Caco-2 (cell line): ENCODE data around the gene IL1B. TPM values are rescaled to one million over a fixed set of nuclear protein-coding genes. Genes with fewer than 3 reads are reported as not detected.

Experiments
- BruUV-seq: library from RNA; stranded (reverse); fragments of 400-500 nt; replicated peaks from 2 replicates; lab custom pipeline; 2021; lab: Mats Ljungman, UMichigan
- CTCF ChIA-PET: fragments of 300-600 bp; sonication (Branson Sonifier 250); formaldehyde crosslinking; loops from one replicate; lab custom pipeline; 2022; ENCODE audit warnings: antibody characterized with exemption; lab: Charles Lee
- POLR2A ChIA-PET: fragments of 300-600 bp; sonication (Branson Sonifier 250); formaldehyde crosslinking; loops from one replicate; lab custom pipeline; 2022; ENCODE audit warnings: antibody characterized with exemption; lab: Charles Lee
- DNase-seq, 2 experiments: peaks; one replicate each; pipeline versions ENCODE4 v3.0.0 to v3.0.0-alpha.2; 2020 to 2022
- H3K27me3 ChIP-seq: replicated peaks from 2 replicates; pipeline ENCODE4 v1.6.0; 2011; ENCODE audit warnings: low read length; ENCODE audit not compliant: control insufficient read depth, insufficient read depth
- H3K36me3 ChIP-seq: 2 replicates; pipeline ENCODE4 v1.5.1; 2011; ENCODE audit warnings: low read length; ENCODE audit not compliant: control insufficient read depth, insufficient read depth
- H3K4me1 ChIP-seq: fragments of 250-450 bp; sonication (Bioruptor Pico); 2 replicates; pipeline ENCODE4 v1.5.1; 2020; ENCODE audit warnings: mild to moderate bottlenecking
- H3K4me3 ChIP-seq: 2 replicates; pipeline ENCODE4 v1.5.1; 2011; ENCODE audit warnings: low read depth, mild to moderate bottlenecking, control low read depth, low read length
- H3K9me3 ChIP-seq: fragments of 250-450 bp; sonication (Bioruptor Pico); 2 replicates; pipeline ENCODE4 v1.5.1; 2020; ENCODE audit warnings: mild to moderate bottlenecking, moderate library complexity
- H3K27ac Mint-ChIP-seq: one replicate; pipeline ENCODE4 v1.8.0; 2022; ENCODE audit warnings: mixed read lengths; ENCODE audit not compliant: unreplicated experiment
- H3K27me3 Mint-ChIP-seq: one replicate; pipeline ENCODE4 v1.8.0; 2022; ENCODE audit warnings: mixed read lengths; ENCODE audit not compliant: insufficient read depth, unreplicated experiment
- H3K36me3 Mint-ChIP-seq: one replicate; pipeline ENCODE4 v1.8.0; 2022; ENCODE audit warnings: mild to moderate bottlenecking, mixed read lengths; ENCODE audit not compliant: insufficient read depth, unreplicated experiment
- H3K4me1 Mint-ChIP-seq: one replicate; pipeline ENCODE4 v1.8.0; 2022; ENCODE audit warnings: low read depth, mixed read lengths; ENCODE audit not compliant: unreplicated experiment
- H3K4me3 Mint-ChIP-seq: one replicate; pipeline ENCODE4 v1.8.0; 2022; ENCODE audit warnings: mild to moderate bottlenecking, moderate library complexity, mixed read lengths; ENCODE audit not compliant: unreplicated experiment
- H3K9me3 Mint-ChIP-seq: one replicate; pipeline ENCODE4 v1.8.0; 2022; ENCODE audit warnings: mixed read lengths; ENCODE audit not compliant: unreplicated experiment
- CTCF ChIP-seq, 2 experiments: fragments of 200-600 bp in 1 of 2; IDR thresholded peaks; 1 replicate in 1 of 2; 2 replicates in 1 of 2; pipeline versions ENCODE4 v1.5.1 to v1.8.0; 2011 to 2022; ENCODE audit warnings: antibody characterized with exemption in 1 of 2, control low read depth in 1 of 2, inconsistent platforms in 1 of 2, low read depth in 1 of 2, low read length in 1 of 2, mild to moderate bottlenecking in 1 of 2, moderate library complexity in 1 of 2; ENCODE audit not compliant: insufficient read depth in 1 of 2, severe bottlenecking in 1 of 2, unreplicated experiment in 1 of 2
- intact Hi-C: fragments of 100-400 bp; cut with micrococcal nuclease; formaldehyde crosslinking; loops from one replicate; pipeline ENCODE4 v1.10.0; 2022; ENCODE audit not compliant: unreplicated experiment
- total RNA-seq: library from RNA; stranded (reverse); gene quantifications from 2 replicates; pipeline ENCODE4 v1.2.3, GENCODE V29; 2022

IL1B gene
- total RNA-seq, 1 experiment from 2014 or later: 0.18 TPM

DNA sequence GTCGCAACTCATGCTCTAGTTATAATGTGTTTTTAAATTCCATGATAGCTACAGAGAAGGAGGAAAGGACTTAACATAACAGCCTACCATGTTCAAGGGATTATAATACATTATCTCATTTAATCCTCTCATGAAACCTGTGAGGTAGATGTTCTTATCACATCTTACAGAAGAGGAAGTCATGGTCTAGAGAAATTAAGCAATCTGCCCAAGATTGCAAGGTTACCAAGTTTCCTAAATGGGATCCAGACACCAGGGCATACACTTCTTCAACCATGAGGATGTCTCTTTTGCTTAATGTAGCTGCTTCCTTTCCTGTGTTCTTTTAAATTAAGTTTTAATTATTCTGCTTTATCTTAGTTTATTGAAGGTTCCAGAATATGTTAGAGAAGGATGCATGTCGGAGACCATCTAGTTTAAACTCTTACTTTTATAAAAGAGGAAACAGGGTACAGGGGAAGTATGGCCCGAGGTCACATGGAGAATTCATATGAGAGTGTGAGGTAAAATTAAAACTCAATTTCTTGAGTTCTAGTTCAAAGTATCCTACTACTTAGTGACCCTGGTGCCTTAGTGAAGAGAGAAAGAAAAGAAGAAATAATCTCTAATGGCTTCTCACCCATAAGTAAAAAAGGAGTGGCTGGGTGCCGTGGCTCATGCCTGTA lies 48.7 kb downstream of the IL1B start:
- CTCF ChIA-PET: no interaction called here

DNA sequence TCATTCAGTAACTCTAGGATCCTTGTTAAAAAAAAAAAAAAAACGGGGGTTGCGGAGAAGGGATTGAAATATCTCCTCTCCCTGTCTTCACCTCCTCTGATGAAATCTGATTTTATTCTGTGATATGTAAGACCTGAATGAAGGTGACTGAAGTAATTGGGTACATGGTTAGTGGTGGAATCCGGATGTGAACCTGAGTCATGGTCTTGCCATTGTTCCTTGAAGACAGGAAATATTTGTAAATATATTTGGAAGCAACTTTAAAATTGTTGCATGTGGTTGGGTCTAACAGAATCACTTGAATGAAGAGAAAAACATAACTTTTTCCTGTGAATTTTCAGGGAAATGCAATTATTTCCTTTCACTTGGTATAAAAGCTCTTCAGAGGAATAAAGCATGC lies 49.3 kb downstream of the IL1B start:
- H3K9me3 ChIP-seq: no peaks in the 10 kb centered on the region
- Mint-ChIP-seq H3K4me1 (peaks cover 9% of the 10 kb centered on the region), H3K36me3 (no peaks in the 10 kb centered on the region), H3K27ac (no peak overlapping the region), H3K4me3 (no peak overlapping the region), H3K27me3 (no peaks in the 10 kb centered on the region), H3K9me3 (peaks cover 17% of the 10 kb centered on the region)
- peaks cover 18% of the 10 kb centered on the region for H3K4me1 ChIP-seq
- no peak for TF ChIP-seq CTCF (IDR thresholded peaks at IDR 0.05; ENCODE audit: insufficient read depth in 1 of 2, low read depth in 1 of 2, low read length in 1 of 2, severe bottlenecking in 1 of 2, unreplicated experiment in 1 of 2)
- POLR2A ChIA-PET: no interaction called here
- H3K27me3 ChIP-seq: no peaks in the 10 kb centered on the region
- H3K36me3 ChIP-seq: no peaks in the 10 kb centered on the region
- no peak overlapping the region for H3K4me3 ChIP-seq
- BruUV-seq: no TSS peak
- CTCF ChIA-PET: no interaction called here
- intact Hi-C loops: no loop called here
- DNase-seq: no peak

More for the DNA sequence above, 48.7 kb downstream of the IL1B start:
- TF ChIP-seq CTCF (IDR thresholded peaks at IDR 0.05; ENCODE audit: insufficient read depth in 1 of 2, low read depth in 1 of 2, low read length in 1 of 2, severe bottlenecking in 1 of 2, unreplicated experiment in 1 of 2): no peak
- Histone ChIP-seq H3K4me3 (no peak overlapping the region), H3K27me3 (no peaks in the 10 kb centered on the region), H3K36me3 (no peaks in the 10 kb centered on the region), H3K4me1 (peaks cover 18% of the 10 kb centered on the region), H3K9me3 (no peaks in the 10 kb centered on the region)
- Mint-ChIP-seq H3K9me3 (peaks cover 21% of the 10 kb centered on the region), H3K4me3 (no peak overlapping the region), H3K27me3 (no peaks in the 10 kb centered on the region), H3K27ac (no peak overlapping the region), H3K4me1 (peaks cover 10% of the 10 kb centered on the region), H3K36me3 (no peaks in the 10 kb centered on the region)
- POLR2A ChIA-PET: no interaction called here
- intact Hi-C loops: no loop called here
- no TSS peak for BruUV-seq
- DNase-seq: no peak

- no peak for TF ChIP-seq CTCF (IDR thresholded peaks at IDR 0.05; ENCODE audit: insufficient read depth in 1 of 2, low read depth in 1 of 2, low read length in 1 of 2, severe bottlenecking in 1 of 2, unreplicated experiment in 1 of 2)
- no peaks in the 10 kb centered on the region for H3K36me3 ChIP-seq
- no peak within 1 kb of the TSS for H3K4me3 Mint-ChIP-seq
- no peaks in the 10 kb centered on the region for H3K9me3 ChIP-seq
- no peak for DNase-seq
- H3K27me3 Mint-ChIP-seq: no peaks in the 10 kb centered on the region
- BruUV-seq: no TSS peak
- intact Hi-C loops: no loop called here
- ChIA-PET POLR2A (no interaction called here), CTCF (no interaction called here)
- H3K36me3 Mint-ChIP-seq: no peaks in the 10 kb centered on the region
- H3K4me1 ChIP-seq: no peaks in the 10 kb centered on the region
- H3K9me3 Mint-ChIP-seq: no peaks in the 10 kb centered on the region
- no peaks in the 10 kb centered on the region for H3K27me3 ChIP-seq
- H3K4me1 Mint-ChIP-seq: no peaks in the 10 kb centered on the region
- no peak within 1 kb of the TSS for H3K4me3 ChIP-seq
- no peak within 1 kb of the TSS for H3K27ac Mint-ChIP-seq
Measured at GRCh38 chr2:112784199-112785189, 52.1 kb downstream of the IL1B start, which contains the start of gene IL1A. Gene IL1A, minus strand, starts transcription at chr2:112784493. Its CDS starts 723 bp downstream, at chr2:112783770.
